Upper lobe of left lung (tissue), 4 donors: ENCODE measurements around the gene GARNL3.

ENCODE experiments used
- CTCF ChIP-seq, 6 experiments: fragments of 450-650 bp in 4 of 6; fragments of 200-600 bp in 2 of 6; sonication (generic) in 2 of 6; IDR thresholded peaks; one replicate each; pipeline ENCODE4 v1.5.1; 2016 to 2019; ENCODE audit warnings: antibody characterized with exemption in 6 of 6
- POLR2A ChIP-seq, 4 donors: fragments of 450-650 bp; IDR thresholded peaks; one replicate each; pipeline ENCODE4 v1.5.1; 2016 to 2017; ENCODE audit warnings: antibody characterized with exemption in 4 of 4, mild to moderate bottlenecking in 2 of 4
- POLR2AphosphoS5 ChIP-seq, 2 donors: sonication (generic); formaldehyde crosslinking; IDR thresholded peaks; one replicate each; pipeline ENCODE4 v1.5.1; 2017; ENCODE audit warnings: antibody characterized with exemption in 2 of 2

GRCh38 chr9:127267793-127268525 is 3.4 kb downstream of the GARNL3 start:
- TF ChIP-seq CTCF (IDR thresholded peaks at IDR 0.05) (no peak), POLR2A (IDR thresholded peaks at IDR 0.05) (no peak), POLR2AphosphoS5 (IDR thresholded peaks at IDR 0.05) (no peak)
